ENCODE data around the gene PTPN1. TPM values are rescaled to one million over a fixed set of nuclear protein-coding genes. Genes with fewer than 3 reads are reported as not detected.

PTPN1 gene
- total RNA-seq, 1 donor, result 28.6 TPM

DNA sequence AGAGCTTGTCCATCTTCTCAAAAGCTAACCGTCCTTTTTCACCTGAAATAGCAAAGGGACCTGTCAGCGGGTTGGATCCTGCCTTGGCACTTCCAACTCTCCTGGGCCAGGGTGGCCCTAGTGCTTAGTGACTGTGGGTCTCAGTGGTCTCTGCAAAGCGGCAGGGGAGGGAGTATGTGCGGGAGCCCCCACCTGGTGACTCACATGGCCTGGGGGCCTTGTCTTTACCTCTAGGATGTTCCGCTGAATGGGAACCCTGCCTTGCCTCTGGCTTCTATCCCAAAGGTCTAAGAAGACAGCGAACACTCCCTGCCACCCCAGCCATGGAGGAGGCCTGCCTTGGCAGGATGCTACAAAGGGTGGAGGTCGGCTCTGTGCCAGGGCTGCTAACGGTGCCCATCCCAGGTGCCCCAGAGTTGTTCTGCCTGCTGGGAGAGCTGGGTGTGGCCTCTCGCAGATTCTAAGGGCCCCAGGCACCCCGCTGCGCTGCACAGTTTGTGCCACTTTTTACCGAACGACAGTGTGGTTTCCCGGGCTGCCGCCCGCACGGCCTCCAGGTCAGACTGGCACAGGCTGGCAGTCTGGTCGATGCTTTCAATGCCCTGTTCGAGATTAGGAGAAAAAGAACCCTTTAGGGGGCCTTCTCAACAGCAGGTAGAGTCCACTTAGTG is 77.2 kb downstream of the PTPN1 start:
- Histone ChIP-seq H2AFZ (ENCODE audit: low read length) (no peak overlapping the region), H3K4me3 (ENCODE audit: insufficient read depth, low read length) (no peak overlapping the region), H3K9me3 (ENCODE audit: low read depth, low read length) (no peaks in the 10 kb centered on the region), H3K4me2 (ENCODE audit: insufficient read depth, low read length) (no peak overlapping the region), H3K4me1 (ENCODE audit: insufficient read depth, low read length) (no peaks in the 10 kb centered on the region), H4K20me1 (ENCODE audit: insufficient read depth, low read length) (peaks cover 9% of the 10 kb centered on the region), H3K27ac (ENCODE audit: low read depth, low read length) (no peak overlapping the region), H3K27me3 (ENCODE audit: insufficient read depth, low read length) (no peaks in the 10 kb centered on the region), H3K79me2 (ENCODE audit: insufficient read depth, low read length) (peaks cover 7% of the 10 kb centered on the region), H3K36me3 (ENCODE audit: insufficient read depth, low read length) (peaks cover 50% of the 10 kb centered on the region)
- TF ChIP-seq, protein P1, sequence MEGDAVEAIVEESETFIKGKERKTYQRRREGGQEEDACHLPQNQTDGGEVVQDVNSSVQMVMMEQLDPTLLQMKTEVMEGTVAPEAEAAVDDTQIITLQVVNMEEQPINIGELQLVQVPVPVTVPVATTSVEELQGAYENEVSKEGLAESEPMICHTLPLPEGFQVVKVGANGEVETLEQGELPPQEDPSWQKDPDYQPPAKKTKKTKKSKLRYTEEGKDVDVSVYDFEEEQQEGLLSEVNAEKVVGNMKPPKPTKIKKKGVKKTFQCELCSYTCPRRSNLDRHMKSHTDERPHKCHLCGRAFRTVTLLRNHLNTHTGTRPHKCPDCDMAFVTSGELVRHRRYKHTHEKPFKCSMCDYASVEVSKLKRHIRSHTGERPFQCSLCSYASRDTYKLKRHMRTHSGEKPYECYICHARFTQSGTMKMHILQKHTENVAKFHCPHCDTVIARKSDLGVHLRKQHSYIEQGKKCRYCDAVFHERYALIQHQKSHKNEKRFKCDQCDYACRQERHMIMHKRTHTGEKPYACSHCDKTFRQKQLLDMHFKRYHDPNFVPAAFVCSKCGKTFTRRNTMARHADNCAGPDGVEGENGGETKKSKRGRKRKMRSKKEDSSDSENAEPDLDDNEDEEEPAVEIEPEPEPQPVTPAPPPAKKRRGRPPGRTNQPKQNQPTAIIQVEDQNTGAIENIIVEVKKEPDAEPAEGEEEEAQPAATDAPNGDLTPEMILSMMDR (IDR thresholded peaks at IDR 0.05; ENCODE audit: extremely low read depth, low read depth, low read length), result no peak
- DNase-seq (ENCODE audit: insufficient read length, low spot score, missing footprints), result peak; percentile 39

DNA sequence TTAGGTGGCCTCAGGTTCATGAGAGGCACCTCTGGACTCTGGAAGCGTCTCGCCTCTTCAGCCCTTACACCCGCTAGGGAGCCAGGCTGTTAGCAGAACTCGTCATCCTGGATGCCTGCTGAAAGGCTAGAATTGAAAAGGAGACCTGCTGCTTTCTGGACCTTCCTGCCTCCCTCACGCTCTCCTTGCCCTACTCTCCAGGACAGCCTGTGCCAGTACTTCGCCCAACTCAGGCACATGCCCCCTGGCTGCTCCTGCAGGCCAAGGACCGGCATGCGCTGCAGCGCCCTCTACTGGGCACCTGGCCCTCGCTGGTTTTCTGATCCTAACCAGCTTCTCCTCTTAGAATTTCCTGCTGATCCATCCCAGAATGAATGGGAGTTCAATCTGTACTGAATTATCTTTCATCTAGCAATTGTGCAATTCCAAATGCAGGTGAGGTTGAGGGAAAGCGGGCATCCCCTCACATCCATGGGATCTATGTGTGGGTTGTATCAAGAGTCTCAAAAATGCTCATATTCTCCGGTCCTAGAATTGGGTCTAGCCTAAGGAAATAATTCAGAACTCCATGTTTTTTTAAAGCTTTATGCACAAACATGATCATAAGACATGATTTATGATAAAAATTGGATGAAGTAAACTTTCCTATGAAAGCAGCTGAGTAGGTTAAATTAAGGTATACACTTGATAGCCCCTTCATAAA is 78.0 kb downstream of the PTPN1 start:
- Histone ChIP-seq H3K9me3 (ENCODE audit: low read depth, low read length) (no peaks in the 10 kb centered on the region), H3K79me2 (ENCODE audit: insufficient read depth, low read length) (peaks cover 7% of the 10 kb centered on the region), H3K36me3 (ENCODE audit: insufficient read depth, low read length) (peaks cover 42% of the 10 kb centered on the region), H4K20me1 (ENCODE audit: insufficient read depth, low read length) (peaks cover 7% of the 10 kb centered on the region), H3K27ac (ENCODE audit: low read depth, low read length) (no peak overlapping the region), H2AFZ (ENCODE audit: low read length) (no peak overlapping the region), H3K4me2 (ENCODE audit: insufficient read depth, low read length) (no peak overlapping the region), H3K27me3 (ENCODE audit: insufficient read depth, low read length) (no peaks in the 10 kb centered on the region), H3K4me3 (ENCODE audit: insufficient read depth, low read length) (no peak overlapping the region), H3K4me1 (ENCODE audit: insufficient read depth, low read length) (no peaks in the 10 kb centered on the region)
- DNase-seq (ENCODE audit: insufficient read length, low spot score, missing footprints), result peak; percentile 97
- TF ChIP-seq, protein P1 (IDR thresholded peaks at IDR 0.05; ENCODE audit: extremely low read depth, low read depth, low read length), result peak; percentile 99

DNA sequence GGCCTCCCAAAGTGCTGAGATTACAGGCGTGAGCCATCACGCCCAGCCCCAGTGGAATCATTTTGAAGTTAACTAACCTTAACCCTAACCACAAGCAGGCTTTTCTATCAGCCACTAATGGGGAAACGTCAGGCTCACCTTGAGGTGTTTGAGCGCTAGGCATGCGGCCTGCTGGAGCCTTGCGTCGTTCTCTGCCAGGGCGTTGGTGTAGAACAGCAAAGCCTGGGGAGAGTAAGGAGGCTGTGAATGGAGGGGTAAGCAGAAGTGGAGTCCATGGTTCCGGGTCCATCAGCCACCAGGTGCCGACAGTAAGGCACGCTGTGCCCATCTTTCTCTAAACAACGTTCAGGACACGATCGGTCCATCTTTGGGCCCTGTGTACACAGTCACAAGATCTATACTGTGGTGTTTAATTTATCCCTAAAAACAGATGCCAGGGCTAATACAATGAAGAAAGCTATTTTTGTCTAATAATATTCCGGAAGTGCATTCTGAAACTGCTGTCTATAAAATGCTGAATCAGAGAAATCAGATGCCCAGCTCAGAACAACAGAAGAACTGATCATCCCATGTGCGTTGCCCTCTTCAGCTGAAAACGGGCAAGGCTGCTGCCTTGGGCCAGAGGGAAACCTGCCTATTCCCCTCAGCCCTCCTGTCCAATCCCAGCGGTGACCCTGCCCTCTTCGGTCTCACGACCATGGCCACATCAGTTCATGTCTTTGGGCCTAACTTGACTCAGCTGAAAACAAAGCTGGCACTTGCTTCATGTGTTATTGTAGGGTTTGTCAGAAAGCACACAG is 79.6 kb downstream of the PTPN1 start:
- TF ChIP-seq, protein P1 (IDR thresholded peaks at IDR 0.05; ENCODE audit: extremely low read depth, low read depth, low read length), result no peak
- no peak overlapping the region for H2AFZ ChIP-seq (ENCODE audit: low read length)

DNA sequence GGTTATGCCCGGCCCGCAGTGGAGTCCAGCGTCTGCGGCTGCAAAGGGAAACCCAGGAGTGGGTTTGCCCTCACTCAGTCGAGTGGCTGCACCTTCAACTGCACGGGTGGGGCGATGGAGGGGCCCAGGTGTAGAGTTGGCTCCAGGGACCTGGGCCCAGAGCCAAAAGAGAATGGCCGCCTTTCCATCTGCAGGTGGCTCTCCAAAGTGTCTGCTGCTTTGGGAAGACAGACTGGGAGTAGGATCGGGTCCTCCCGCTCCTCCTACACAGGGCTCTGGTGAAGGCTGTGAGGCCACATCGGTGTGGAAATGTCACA is 80.1 kb downstream of the PTPN1 start:
- H3K36me3 ChIP-seq (ENCODE audit: insufficient read depth, low read length), result peaks cover 25% of the 10 kb centered on the region
- TF ChIP-seq, protein P1 (IDR thresholded peaks at IDR 0.05; ENCODE audit: extremely low read depth, low read depth, low read length), result no peak
- H4K20me1 ChIP-seq (ENCODE audit: insufficient read depth, low read length), result no peaks in the 10 kb centered on the region
- H3K9me3 ChIP-seq (ENCODE audit: low read depth, low read length), result no peaks in the 10 kb centered on the region
- no peaks in the 10 kb centered on the region for H3K79me2 ChIP-seq (ENCODE audit: insufficient read depth, low read length)
- H2AFZ ChIP-seq (ENCODE audit: low read length), result no peak overlapping the region
- H3K27me3 ChIP-seq (ENCODE audit: insufficient read depth, low read length), result peaks cover 3% of the 10 kb centered on the region
- H3K27ac ChIP-seq (ENCODE audit: low read depth, low read length), result no peak overlapping the region
- no peak for DNase-seq (ENCODE audit: insufficient read length, low spot score, missing footprints)
- H3K4me2 ChIP-seq (ENCODE audit: insufficient read depth, low read length), result no peak overlapping the region
- H3K4me1 ChIP-seq (ENCODE audit: insufficient read depth, low read length), result no peaks in the 10 kb centered on the region
- no peak overlapping the region for H3K4me3 ChIP-seq (ENCODE audit: insufficient read depth, low read length)

More for the DNA sequence above, 79.6 kb downstream of the PTPN1 start:
- Histone ChIP-seq H3K27ac (ENCODE audit: low read depth, low read length) (no peak overlapping the region), H3K4me2 (ENCODE audit: insufficient read depth, low read length) (no peak overlapping the region), H3K27me3 (ENCODE audit: insufficient read depth, low read length) (no peaks in the 10 kb centered on the region), H3K79me2 (ENCODE audit: insufficient read depth, low read length) (no peaks in the 10 kb centered on the region), H3K9me3 (ENCODE audit: low read depth, low read length) (no peaks in the 10 kb centered on the region), H4K20me1 (ENCODE audit: insufficient read depth, low read length) (no peaks in the 10 kb centered on the region), H3K36me3 (ENCODE audit: insufficient read depth, low read length) (peaks cover 31% of the 10 kb centered on the region), H3K4me1 (ENCODE audit: insufficient read depth, low read length) (no peaks in the 10 kb centered on the region), H3K4me3 (ENCODE audit: insufficient read depth, low read length) (no peak overlapping the region)
- peak; percentile 58 for DNase-seq (ENCODE audit: insufficient read length, low spot score, missing footprints)

All from osteoblast (primary cell).